K562 (cell line): ENCODE measurements around the gene LGALS7. TPM values are rescaled to one million over a fixed set of nuclear protein-coding genes. Genes with fewer than 3 reads are reported as not detected.

Experiments used
- BRD4 ChIP-seq: fragments of 200-600 bp; sonication (generic); IDR thresholded peaks from 2 replicates; pipeline ENCODE4 v1.6.1; 2017; ENCODE audit warnings: inconsistent platforms
- C11orf30 ChIP-seq: fragments of 450-650 bp; IDR thresholded peaks from 2 replicates; pipeline ENCODE4 v1.6.1; 2016; ENCODE audit warnings: low read depth, mild to moderate bottlenecking
- CBX3 ChIP-seq, 2 experiments: IDR thresholded peaks; 1 replicate in 1 of 2; 2 replicates in 1 of 2; pipeline ENCODE4 v1.6.1; 2012; ENCODE audit warnings: inconsistent platforms in 2 of 2, low read length in 2 of 2, borderline replicate concordance in 1 of 2, control low read depth in 1 of 2
- CEBPB ChIP-seq: fragments of 450-650 bp; IDR thresholded peaks from 2 replicates; pipeline ENCODE4 v1.6.1; 2016; ENCODE audit warnings: missing genetic modification characterization, missing compliant biosample characterization
- CREM ChIP-seq: IDR thresholded peaks from 2 replicates; pipeline ENCODE4 v1.6.1; 2014; ENCODE audit warnings: antibody characterized with exemption, low read depth
- CXXC5 ChIP-seq: fragments of 250-450 bp; sonication (Bioruptor Pico); IDR thresholded peaks from 2 replicates; pipeline ENCODE4 v1.8.0; 2022; ENCODE audit warnings: inconsistent platforms, mild to moderate bottlenecking, moderate library complexity
- HDAC1 ChIP-seq, 2 experiments: fragments of 450-650 bp; IDR thresholded peaks; 2 replicates each; pipeline ENCODE4 v1.6.1; 2016 to 2017; ENCODE audit warnings: inconsistent platforms in 1 of 2, mild to moderate bottlenecking in 1 of 2, moderate library complexity in 1 of 2
- LCOR ChIP-seq: sonication (generic); formaldehyde crosslinking; IDR thresholded peaks from 2 replicates; pipeline ENCODE4 v1.8.0; 2022; ENCODE audit warnings: mild to moderate bottlenecking, missing genetic modification reagents
- MCM3 ChIP-seq: fragments of 450-650 bp; IDR thresholded peaks from 2 replicates; pipeline ENCODE4 v1.6.1; 2016
- NCOA6 ChIP-seq: fragments of 450-650 bp; IDR thresholded peaks from 2 replicates; pipeline ENCODE4 v1.6.1; 2017; ENCODE audit warnings: mild to moderate bottlenecking
- NUFIP1 ChIP-seq: fragments of 450-650 bp; IDR thresholded peaks from 2 replicates; pipeline ENCODE4 v1.6.1; 2018; ENCODE audit not compliant: partially characterized antibody
- POLR2H ChIP-seq: IDR thresholded peaks from 2 replicates; pipeline ENCODE4 v1.6.1; 2016; ENCODE audit warnings: missing genetic modification characterization, low read depth, mild to moderate bottlenecking, control low read depth, missing compliant biosample characterization, moderate library complexity
- PRMT5 ChIP-seq: sonication (generic); formaldehyde crosslinking; IDR thresholded peaks from 2 replicates; pipeline ENCODE4 v1.5.0; 2020; ENCODE audit warnings: missing genetic modification reagents
- SMAD4 ChIP-seq: fragments of 250-450 bp; sonication (Bioruptor Pico); conservative IDR thresholded peaks from 2 replicates; pipeline ENCODE4 v1.8.0; 2021; ENCODE audit warnings: inconsistent platforms, mild to moderate bottlenecking, moderate library complexity
- TARDBP ChIP-seq: fragments of 450-650 bp; IDR thresholded peaks from 2 replicates; pipeline ENCODE4 v1.6.1; 2016
- TCF7L2 ChIP-seq: fragments of 150-350 bp; IDR thresholded peaks from 2 replicates; pipeline ENCODE4 v1.6.1; 2016; ENCODE audit warnings: low read depth, mild to moderate bottlenecking, low read length, moderate library complexity
- ZNF324 ChIP-seq: fragments of 250-450 bp; sonication (Bioruptor Pico); IDR thresholded peaks from 2 replicates; pipeline ENCODE4 v1.4.0; 2020; ENCODE audit warnings: mild to moderate bottlenecking
- ZNF347 ChIP-seq: fragments of 450-650 bp; formaldehyde crosslinking; IDR thresholded peaks from 2 replicates; pipeline ENCODE4 v1.4.0; 2020; ENCODE audit warnings: low read depth, mild to moderate bottlenecking, moderate library complexity
- ZNF395 ChIP-seq: fragments of 200-800 bp; sonication (Bioruptor generic); IDR thresholded peaks from 2 replicates; pipeline ENCODE4 v1.6.1; 2017; ENCODE audit warnings: missing genetic modification characterization, missing compliant biosample characterization
- ZNF511 ChIP-seq: sonication (generic); formaldehyde crosslinking; IDR thresholded peaks from 2 replicates; pipeline ENCODE4 v1.8.0; 2022; ENCODE audit warnings: mild to moderate bottlenecking, missing genetic modification reagents
- ZNF644 ChIP-seq: fragments of 200-800 bp; sonication (Bioruptor generic); IDR thresholded peaks from 2 replicates; pipeline ENCODE4 v1.6.1; 2016; ENCODE audit warnings: low read depth, missing genetic modification characterization, missing compliant biosample characterization
- polyA plus RNA-seq, 8 experiments: library from polyadenylated mRNA; depleted of rRNA in 4 of 8; stranded (reverse) in 5 of 8; unstranded in 3 of 8; fragments of >200 nt; fragmentation: Nextera tagmentation in 2 of 8; fragmentation: Illumina TruSeq in 1 of 8; extraction: Ambion mirVana in 2 of 8; extraction: Trizol in 1 of 8; gene quantifications; 2 replicates each; pipeline versions ENCODE4 v1.2.1 to v1.2.3, GENCODE V29; 2011 to 2014; ENCODE audit warnings: inconsistent platforms in 1 of 8, missing spikeins in 1 of 8
- total RNA-seq, 7 experiments: library from RNA; depleted of rRNA in 6 of 7; stranded (reverse); fragments of >200 nt in 6 of 7; fragmentation: Illumina TruSeq in 2 of 7; extraction: Trizol in 2 of 7; gene quantifications; 2 replicates each; pipeline versions ENCODE4 v1.2.1 to v1.2.3, GENCODE V29; 2011 to 2021; ENCODE audit warnings: low replicate concordance in 1 of 7
- TF ChIP-seq, protein P1 (sequence below), 2 experiments: fragments of 450-650 bp; IDR thresholded peaks; 2 replicates each; pipeline ENCODE4 v1.6.1; 2018; ENCODE audit warnings: mild to moderate bottlenecking in 2 of 2, low read depth in 1 of 2; ENCODE audit not compliant: partially characterized antibody in 2 of 2
- TF ChIP-seq, protein P2 (sequence below): sonication (generic); formaldehyde crosslinking; IDR thresholded peaks from 2 replicates; pipeline ENCODE4 v1.5.0; 2020; ENCODE audit warnings: missing genetic modification reagents
- TF ChIP-seq, protein P3 (sequence below): sonication (generic); formaldehyde crosslinking; IDR thresholded peaks from 2 replicates; pipeline ENCODE4 v1.8.0; 2022; ENCODE audit warnings: mild to moderate bottlenecking, low read depth, missing genetic modification reagents

The LGALS7 gene
- total and polyA plus RNA-seq, 9 of the 15 experiments (the other 6 are each of a cell fraction or from before 2014, with no cell fraction given): not detected

- TF ChIP-seq CBX3 (IDR thresholded peaks at IDR 0.05; ENCODE audit: borderline replicate concordance in 1 of 2, low read length in 2 of 2): no peak
- no peak for TF ChIP-seq TCF7L2
- no peak for TF ChIP-seq PRMT5
- no peak for TF ChIP-seq SMAD4 (CRISPR knock-in tag)
- peak in 1 of 2 experiments; percentile 11; a peak in 1 of 4 replicates for TF ChIP-seq HDAC1 (IDR thresholded peaks at IDR 0.05)
- no peak for TF ChIP-seq TARDBP
- TF ChIP-seq MCM3: no peak
- TF ChIP-seq, protein P1, sequence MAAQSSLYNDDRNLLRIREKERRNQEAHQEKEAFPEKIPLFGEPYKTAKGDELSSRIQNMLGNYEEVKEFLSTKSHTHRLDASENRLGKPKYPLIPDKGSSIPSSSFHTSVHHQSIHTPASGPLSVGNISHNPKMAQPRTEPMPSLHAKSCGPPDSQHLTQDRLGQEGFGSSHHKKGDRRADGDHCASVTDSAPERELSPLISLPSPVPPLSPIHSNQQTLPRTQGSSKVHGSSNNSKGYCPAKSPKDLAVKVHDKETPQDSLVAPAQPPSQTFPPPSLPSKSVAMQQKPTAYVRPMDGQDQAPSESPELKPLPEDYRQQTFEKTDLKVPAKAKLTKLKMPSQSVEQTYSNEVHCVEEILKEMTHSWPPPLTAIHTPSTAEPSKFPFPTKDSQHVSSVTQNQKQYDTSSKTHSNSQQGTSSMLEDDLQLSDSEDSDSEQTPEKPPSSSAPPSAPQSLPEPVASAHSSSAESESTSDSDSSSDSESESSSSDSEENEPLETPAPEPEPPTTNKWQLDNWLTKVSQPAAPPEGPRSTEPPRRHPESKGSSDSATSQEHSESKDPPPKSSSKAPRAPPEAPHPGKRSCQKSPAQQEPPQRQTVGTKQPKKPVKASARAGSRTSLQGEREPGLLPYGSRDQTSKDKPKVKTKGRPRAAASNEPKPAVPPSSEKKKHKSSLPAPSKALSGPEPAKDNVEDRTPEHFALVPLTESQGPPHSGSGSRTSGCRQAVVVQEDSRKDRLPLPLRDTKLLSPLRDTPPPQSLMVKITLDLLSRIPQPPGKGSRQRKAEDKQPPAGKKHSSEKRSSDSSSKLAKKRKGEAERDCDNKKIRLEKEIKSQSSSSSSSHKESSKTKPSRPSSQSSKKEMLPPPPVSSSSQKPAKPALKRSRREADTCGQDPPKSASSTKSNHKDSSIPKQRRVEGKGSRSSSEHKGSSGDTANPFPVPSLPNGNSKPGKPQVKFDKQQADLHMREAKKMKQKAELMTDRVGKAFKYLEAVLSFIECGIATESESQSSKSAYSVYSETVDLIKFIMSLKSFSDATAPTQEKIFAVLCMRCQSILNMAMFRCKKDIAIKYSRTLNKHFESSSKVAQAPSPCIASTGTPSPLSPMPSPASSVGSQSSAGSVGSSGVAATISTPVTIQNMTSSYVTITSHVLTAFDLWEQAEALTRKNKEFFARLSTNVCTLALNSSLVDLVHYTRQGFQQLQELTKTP (IDR thresholded peaks at IDR 0.05; ENCODE audit: low read depth in 1 of 2, partially characterized antibody in 2 of 2): no peak
- no peak for TF ChIP-seq ZNF324
- no peak for TF ChIP-seq CEBPB
- TF ChIP-seq LCOR (CRISPR knock-in tag): no peak
- peak; percentile 95 for TF ChIP-seq NCOA6
- no peak for TF ChIP-seq ZNF644 (tag)
- TF ChIP-seq CXXC5 (CRISPR knock-in tag): peak; percentile 70
- TF ChIP-seq BRD4: no peak
- TF ChIP-seq CREM: peak; percentile 48; the same call in 1 of the 2 replicates
- TF ChIP-seq ZNF395 (CRISPR knock-in tag): no peak
- no peak for TF ChIP-seq NUFIP1
- TF ChIP-seq, protein P2, sequence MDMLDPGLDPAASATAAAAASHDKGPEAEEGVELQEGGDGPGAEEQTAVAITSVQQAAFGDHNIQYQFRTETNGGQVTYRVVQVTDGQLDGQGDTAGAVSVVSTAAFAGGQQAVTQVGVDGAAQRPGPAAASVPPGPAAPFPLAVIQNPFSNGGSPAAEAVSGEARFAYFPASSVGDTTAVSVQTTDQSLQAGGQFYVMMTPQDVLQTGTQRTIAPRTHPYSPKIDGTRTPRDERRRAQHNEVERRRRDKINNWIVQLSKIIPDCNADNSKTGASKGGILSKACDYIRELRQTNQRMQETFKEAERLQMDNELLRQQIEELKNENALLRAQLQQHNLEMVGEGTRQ (CRISPR knock-in tag): no peak
- 0 out of 2 replicates have a peak, but pooled peaks have one; percentile 36 for TF ChIP-seq ZNF511 (CRISPR knock-in tag)
- TF ChIP-seq POLR2H: no peak
- TF ChIP-seq ZNF347 (CRISPR knock-in tag): no peak
- TF ChIP-seq, protein P3, sequence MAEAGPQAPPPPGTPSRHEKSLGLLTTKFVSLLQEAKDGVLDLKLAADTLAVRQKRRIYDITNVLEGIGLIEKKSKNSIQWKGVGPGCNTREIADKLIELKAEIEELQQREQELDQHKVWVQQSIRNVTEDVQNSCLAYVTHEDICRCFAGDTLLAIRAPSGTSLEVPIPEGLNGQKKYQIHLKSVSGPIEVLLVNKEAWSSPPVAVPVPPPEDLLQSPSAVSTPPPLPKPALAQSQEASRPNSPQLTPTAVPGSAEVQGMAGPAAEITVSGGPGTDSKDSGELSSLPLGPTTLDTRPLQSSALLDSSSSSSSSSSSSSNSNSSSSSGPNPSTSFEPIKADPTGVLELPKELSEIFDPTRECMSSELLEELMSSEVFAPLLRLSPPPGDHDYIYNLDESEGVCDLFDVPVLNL: no peak
- no peak for TF ChIP-seq C11orf30
These were observed 37.3 kb downstream of the LGALS7 start (continued) for GRCh38 chr19:38736036-38736412.
